Heart left ventricle (tissue), 16 donors: ENCODE measurements around the gene THBS4. TPM values are rescaled to one million over a fixed set of nuclear protein-coding genes. Genes with fewer than 3 reads are reported as not detected.
"Not testable (repeated sequence)": the region's sequence is repeated elsewhere in the genome, so short reads cannot be mapped to it uniquely, and the experiment has no call there.

Experiments used
- ATAC-seq, 4 donors: fragments of 200-7000 bp; cut with Tn5 transposase; one replicate each; pipeline ENCODE4 v1.9.1; 2020 to 2022; ENCODE audit warnings: moderate library complexity in 4 of 4, mild to moderate bottlenecking in 3 of 4, moderate number of reproducible peaks in 1 of 4
- DNase-seq, 5 donors: peaks; one replicate each; pipeline ENCODE4 v3.0.0-alpha.2; 2020
- H3K27ac ChIP-seq, 12 donors: fragments of 200-600 bp; sonication (generic) in 4 of 12; one replicate each; pipeline versions ENCODE4 v1.5.0 to v1.8.0; 2016 to 2022; ENCODE audit warnings: mild to moderate bottlenecking in 2 of 12
- H3K27me3 ChIP-seq, 9 donors: fragments of 200-600 bp; sonication (generic) in 2 of 9; one replicate each; pipeline versions ENCODE4 v1.5.1 to v1.8.0; 2016 to 2022; ENCODE audit warnings: mild to moderate bottlenecking in 3 of 9
- H3K36me3 ChIP-seq, 9 donors: fragments of 200-600 bp; sonication (generic) in 2 of 9; one replicate each; pipeline versions ENCODE4 v1.5.0 to v1.8.0; 2018 to 2022; ENCODE audit warnings: mild to moderate bottlenecking in 2 of 9
- H3K4me1 ChIP-seq, 12 donors: fragments of 200-600 bp; sonication (generic) in 4 of 12; one replicate each; pipeline versions ENCODE4 v1.5.0 to v1.8.0; 2016 to 2022; ENCODE audit warnings: mild to moderate bottlenecking in 3 of 12
- H3K4me3 ChIP-seq, 12 donors: fragments of 200-600 bp; sonication (generic) in 4 of 12; one replicate each; pipeline versions ENCODE4 v1.5.0 to v1.8.0; 2017 to 2022; ENCODE audit warnings: mild to moderate bottlenecking in 9 of 12, moderate library complexity in 4 of 12
- H3K9me3 ChIP-seq, 12 donors: fragments of 200-600 bp; sonication (generic) in 4 of 12; one replicate each; pipeline versions ENCODE4 v1.5.0 to v1.8.0; 2016 to 2022; ENCODE audit warnings: mild to moderate bottlenecking in 1 of 12
- POLR2A ChIP-seq, 2 donors: fragments of 450-650 bp; IDR thresholded peaks; one replicate each; pipeline ENCODE4 v1.6.1; 2017; ENCODE audit warnings: antibody characterized with exemption in 2 of 2, mild to moderate bottlenecking in 2 of 2, moderate library complexity in 2 of 2
- WGBS, 4 donors: extraction: QIAGEN DNeasy Blood & Tissue Kit in 2 of 4; methylation state at CpG; one replicate each; pipeline versions ENCODE4 v1.1.5 to v1.1.7; 2013 to 2018; 5-methylcytosine and 5-hydroxymethylcytosine counted together
- intact Hi-C, 10 donors: fragments of 100-400 bp; cut with DNase I; formaldehyde crosslinking; loops; one replicate each; pipeline versions ENCODE4 v1.11.1 to v1.14.2; 2022
- polyA plus RNA-seq, 2 donors: library from polyadenylated mRNA; stranded (reverse); fragments of 200-250 nt; gene quantifications; one replicate each; pipeline ENCODE4 v1.2.3, GENCODE V29; 2013
- total RNA-seq, 9 donors: library from RNA; depleted of rRNA in 2 of 9; stranded (reverse); fragments of >200 nt in 2 of 9; fragmentation: NEBNext Ultra II Directional in 3 of 9; extraction: Animal tissue kit (Norgen Biotek cat#: 25700) in 3 of 9; gene quantifications; one replicate each; pipeline versions ENCODE4 v1.1.0 to v1.2.4, GENCODE V29; 2016 to 2023
- TF ChIP-seq, protein P1 (sequence below), 12 donors: fragments of 200-600 bp; sonication (generic) in 4 of 12; IDR thresholded peaks; one replicate each; pipeline versions ENCODE4 v1.5.0 to v1.8.0; 2018 to 2022; ENCODE audit warnings: antibody characterized with exemption in 12 of 12, mild to moderate bottlenecking in 5 of 12
- donor health status: ischemic (EF 13 %, LVEDD 7.1; RV severe dilation, severe dysfunction).
- donor health status: healthy with polysubstance abuse.
- donor health status: DM: no; HTN: yes; CAD: no.
- donor health status: DM: no; HTN: no; CAD: no.
- donor health status: ischemic (EF 25% LVEDD 6.9; RV normal size, moderate dysfunction).
- donor health status: ischemic (EF 25% LVEDD 5.7; RV mildly dilated, moderate dysfunction).
- donor health status: healthy.
- donor health status: DM: yes; HTN: yes; CAD: no.
- donor health status: ischemic (EF 35%, LVEDD 5.7; RV mildly dilated, moderate dysfunction).
- donor health status: nonischemic (EF 11% LVEDD 7.7; RV severe dilation, severe dysfunction).
- donor health status: DM: yes; HTN: yes; CAD: no.
- donor health status: PGD.
- donor health status: ischemic (EF 29% LVEDD 5.4; RV normal size, mild dysfunction).
- donor health status: nonischemic (EF 23%, LVEDD 6.1; RV moderate dilation, normal function).

THBS4 gene
- total and polyA plus RNA-seq, 11 donors: 38.6 to 266 (median 73.9) TPM

DNA sequence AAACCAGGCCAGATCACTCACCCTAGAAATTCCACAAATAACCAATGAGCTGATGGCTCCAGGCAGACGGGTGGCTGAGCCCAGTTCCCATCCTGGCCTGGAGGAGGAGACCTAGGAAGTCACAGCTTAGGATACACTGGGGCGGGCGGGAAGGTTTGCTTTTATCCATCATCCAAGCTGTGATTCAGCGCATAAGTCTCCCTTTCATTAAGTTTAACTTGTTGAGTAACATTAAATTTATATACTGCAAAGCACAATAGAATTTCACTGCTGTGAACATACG is 55.7 kb downstream of the THBS4 start:
- Histone ChIP-seq H3K36me3 (no peaks in the 10 kb centered on the region), H3K9me3 (no peaks in the 10 kb centered on the region), H3K4me1 (peaks cover 0 to 11% (median 3%) of the 10 kb centered on the region in 12 donors), H3K4me3 (no peak overlapping the region), H3K27ac (no peak overlapping the region), H3K27me3 (no peaks in the 10 kb centered on the region)
- 95 to 96% (median 95%) methylated on average over 5 of the region's 5 CpGs for WGBS, 4 donors
- intact Hi-C loops: loop anchor here (1.0 to 10.0 kb wide), 14 partner anchors 51 to 584 kb away; partner anchors contain the start of genes SERINC5 (in 2 of the 10) and ZFYVE16 (in 2 of the 10)
- ATAC-seq (no peak), DNase-seq (no peak)
- TF ChIP-seq, protein P1, sequence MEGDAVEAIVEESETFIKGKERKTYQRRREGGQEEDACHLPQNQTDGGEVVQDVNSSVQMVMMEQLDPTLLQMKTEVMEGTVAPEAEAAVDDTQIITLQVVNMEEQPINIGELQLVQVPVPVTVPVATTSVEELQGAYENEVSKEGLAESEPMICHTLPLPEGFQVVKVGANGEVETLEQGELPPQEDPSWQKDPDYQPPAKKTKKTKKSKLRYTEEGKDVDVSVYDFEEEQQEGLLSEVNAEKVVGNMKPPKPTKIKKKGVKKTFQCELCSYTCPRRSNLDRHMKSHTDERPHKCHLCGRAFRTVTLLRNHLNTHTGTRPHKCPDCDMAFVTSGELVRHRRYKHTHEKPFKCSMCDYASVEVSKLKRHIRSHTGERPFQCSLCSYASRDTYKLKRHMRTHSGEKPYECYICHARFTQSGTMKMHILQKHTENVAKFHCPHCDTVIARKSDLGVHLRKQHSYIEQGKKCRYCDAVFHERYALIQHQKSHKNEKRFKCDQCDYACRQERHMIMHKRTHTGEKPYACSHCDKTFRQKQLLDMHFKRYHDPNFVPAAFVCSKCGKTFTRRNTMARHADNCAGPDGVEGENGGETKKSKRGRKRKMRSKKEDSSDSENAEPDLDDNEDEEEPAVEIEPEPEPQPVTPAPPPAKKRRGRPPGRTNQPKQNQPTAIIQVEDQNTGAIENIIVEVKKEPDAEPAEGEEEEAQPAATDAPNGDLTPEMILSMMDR (IDR thresholded peaks at IDR 0.05): no peak
- no peak for TF ChIP-seq POLR2A (IDR thresholded peaks at IDR 0.05)

DNA sequence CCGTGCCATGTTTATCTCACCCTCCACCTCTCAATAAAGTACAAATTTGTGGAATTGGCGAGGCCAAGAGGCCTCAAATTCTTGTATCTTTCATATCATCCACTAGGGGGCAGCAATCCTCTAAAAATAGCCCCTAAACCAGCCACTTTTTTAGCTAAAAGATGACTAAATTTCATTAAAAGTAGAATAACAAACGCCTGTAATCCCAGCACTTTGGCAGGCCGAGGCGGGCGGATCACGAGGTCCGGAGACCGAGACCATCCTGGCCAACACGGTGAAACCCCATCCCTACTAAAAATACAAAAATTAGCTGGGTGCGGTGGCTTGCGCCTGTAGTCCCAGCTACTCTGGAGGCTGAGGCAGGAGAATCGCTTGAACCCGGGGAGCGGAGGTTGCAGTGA is 56.6 kb downstream of the THBS4 start:
- intact Hi-C loops: loop anchor here (1.0 to 10.0 kb wide), 15 partner anchors 51 to 583 kb away; partner anchors contain the start of genes SERINC5 (in 2 of the 10) and ZFYVE16 (in 2 of the 10)
- WGBS, 4 donors: 18 to 36% (median 27%) methylated on average over 15 of the region's 15 CpGs
- peak overlapping the region in 1 of 12 donors; percentile 18 for H3K4me3 ChIP-seq
- H3K4me1 ChIP-seq: peaks cover 0 to 11% (median 3%) of the 10 kb centered on the region in 12 donors
- TF ChIP-seq, protein P1 (IDR thresholded peaks at IDR 0.05): peak; percentile 63 to 87 (median 78)
- peak in 3 of 4 donors; percentile 64 to 73 (median 66) for ATAC-seq
- not testable (repeated sequence) for H3K36me3 ChIP-seq, DNase-seq, H3K27me3 ChIP-seq, H3K9me3 ChIP-seq
- peak overlapping the region in 1 of 12 donors; percentile 24 for H3K27ac ChIP-seq

DNA sequence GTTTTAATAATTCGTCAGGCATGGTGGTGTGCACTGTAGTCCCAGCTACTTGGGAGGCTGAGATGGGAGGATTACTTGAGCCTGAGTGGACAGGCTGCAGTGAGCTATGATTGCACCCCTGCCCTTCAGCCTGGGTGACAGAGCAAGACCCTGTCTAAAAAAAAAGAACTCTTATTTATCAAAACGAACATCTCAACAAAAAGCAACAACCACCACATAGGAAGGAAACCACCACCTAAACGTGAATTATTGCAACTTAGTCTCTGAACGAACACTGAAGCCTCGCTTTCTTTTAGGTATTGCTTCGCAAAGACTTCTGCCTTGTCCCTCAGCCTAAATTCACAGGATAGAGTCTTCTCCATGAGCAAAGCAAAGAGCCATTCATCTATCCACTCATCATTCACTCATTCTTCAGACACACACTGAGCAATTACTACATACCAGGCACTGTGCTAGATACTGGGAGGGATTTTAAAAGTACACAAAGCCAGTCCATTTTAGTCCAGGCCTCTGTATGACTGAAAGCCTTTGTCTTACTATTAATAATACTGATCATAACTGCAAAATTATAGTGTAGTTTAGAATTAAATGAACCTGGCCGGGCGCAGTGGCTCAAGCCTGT is 57.4 kb downstream of the THBS4 start:
- ATAC-seq (no peak), DNase-seq (no peak)
- Histone ChIP-seq H3K36me3 (no peaks in the 10 kb centered on the region), H3K9me3 (no peaks in the 10 kb centered on the region), H3K27me3 (no peaks in the 10 kb centered on the region), H3K4me1 (peaks cover 0 to 11% (median 3%) of the 10 kb centered on the region in 12 donors), H3K27ac (no peak overlapping the region), H3K4me3 (no peak overlapping the region)
- WGBS, 4 donors: 84 to 92% (median 88%) methylated on average over 8 of the region's 8 CpGs
- intact Hi-C loops: loop anchor here in 8 of 10 donors (1.0 to 10.0 kb wide), 13 partner anchors 50 to 582 kb away; partner anchors contain the start of genes SERINC5 (in 2 of the 8) and ZFYVE16 (in 2 of the 8)
- no peak for TF ChIP-seq POLR2A (IDR thresholded peaks at IDR 0.05)
- TF ChIP-seq, protein P1 (IDR thresholded peaks at IDR 0.05): no peak

DNA sequence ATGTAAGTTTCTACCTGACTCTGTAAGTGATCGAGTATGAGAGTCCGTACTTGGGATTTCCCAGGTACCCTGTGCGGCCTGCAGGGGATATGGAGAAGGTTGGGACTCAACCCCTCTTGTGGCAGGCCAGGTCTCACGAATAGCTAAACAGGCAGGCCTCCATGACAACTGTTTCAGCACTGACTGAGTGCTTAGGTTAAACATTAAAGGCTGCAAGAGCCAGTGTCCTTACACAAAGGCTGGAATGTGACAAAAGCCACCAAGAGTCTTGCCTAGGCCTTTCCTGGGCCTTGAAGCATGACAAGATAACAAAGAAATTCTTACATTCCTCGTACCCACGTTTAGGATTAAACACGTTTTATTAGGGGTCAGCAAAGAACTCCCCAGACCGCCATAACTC is 58.6 kb downstream of the THBS4 start:
- no peaks in the 10 kb centered on the region for H3K9me3 ChIP-seq
- no peak for DNase-seq
- no peak overlapping the region for H3K4me3 ChIP-seq
- 56 to 73% (median 70%) methylated on average over 8 of the region's 8 CpGs for WGBS, 4 donors
- no peaks in the 10 kb centered on the region for H3K36me3 ChIP-seq
- peak overlapping the region in 2 of 12 donors; percentile 35 to 47 for H3K27ac ChIP-seq
- H3K4me1 ChIP-seq: peaks cover 0 to 11% (median 3%) of the 10 kb centered on the region in 12 donors
- TF ChIP-seq POLR2A (IDR thresholded peaks at IDR 0.05): no peak
- TF ChIP-seq, protein P1 (IDR thresholded peaks at IDR 0.05): no peak
- H3K27me3 ChIP-seq: no peaks in the 10 kb centered on the region
- intact Hi-C loops: loop anchor here in 8 of 10 donors (1.0 to 10.0 kb wide), 11 partner anchors 49 to 581 kb away; partner anchors contain the start of genes SERINC5 (in 2 of the 8) and ZFYVE16 (in 2 of the 8)
- ATAC-seq: no peak
